Smooth muscle cell (in vitro differentiated cells): Measurements from ENCODE around the gene NCAPH2. TPM values are rescaled to one million over a fixed set of nuclear protein-coding genes. Genes with fewer than 3 reads are reported as not detected.

Experiments
- DNase-seq: peaks from one replicate; lab custom pipeline; 2025; ENCODE audit not compliant: unreplicated experiment; lab: John Stamatoyannopoulos, UW
- H2AFZ ChIP-seq: fragments of 200-600 bp; sonication (generic); 2 replicates; pipeline ENCODE4 v1.6.0; 2016; ENCODE audit warnings: antibody characterized with exemption, low read depth, mild to moderate bottlenecking
- H3F3A ChIP-seq: fragments of 200-600 bp; sonication (generic); 2 replicates; pipeline ENCODE4 v1.6.0; 2017; ENCODE audit warnings: antibody characterized with exemption, low read depth
- H3K27ac ChIP-seq: fragments of 200-600 bp; sonication (generic); 2 replicates; pipeline ENCODE4 v1.5.1; 2016; ENCODE audit warnings: low read depth, mild to moderate bottlenecking
- H3K27me3 ChIP-seq: fragments of 200-600 bp; sonication (generic); 2 replicates; pipeline ENCODE4 v1.6.1; 2016; ENCODE audit warnings: low read depth, mild to moderate bottlenecking
- H3K36me3 ChIP-seq: fragments of 200-600 bp; sonication (generic); 2 replicates; pipeline ENCODE4 v1.5.1; 2016; ENCODE audit warnings: low read depth
- H3K4me1 ChIP-seq: fragments of 200-600 bp; sonication (generic); 2 replicates; pipeline ENCODE4 v1.5.1; 2016; ENCODE audit warnings: low read depth
- H3K4me2 ChIP-seq: fragments of 200-600 bp; sonication (generic); 2 replicates; pipeline ENCODE4 v1.6.0; 2016; ENCODE audit warnings: mild to moderate bottlenecking
- H3K4me3 ChIP-seq: fragments of 200-600 bp; sonication (generic); 2 replicates; pipeline ENCODE4 v1.5.1; 2016; ENCODE audit warnings: mild to moderate bottlenecking
- H3K79me2 ChIP-seq: fragments of 200-600 bp; sonication (generic); 2 replicates; pipeline ENCODE4 v1.6.0; 2016; ENCODE audit warnings: low read depth, mild to moderate bottlenecking
- H3K9ac ChIP-seq: fragments of 200-600 bp; sonication (generic); 2 replicates; pipeline ENCODE4 v1.6.0; 2016; ENCODE audit warnings: low read depth
- H3K9me3 ChIP-seq: fragments of 200-600 bp; sonication (generic); replicated peaks from 2 replicates; pipeline ENCODE4 v1.5.1; 2016; ENCODE audit warnings: low read depth
- H4K20me1 ChIP-seq: fragments of 200-600 bp; sonication (generic); 2 replicates; pipeline ENCODE4 v1.6.0; 2016; ENCODE audit warnings: low read depth
- WGBS: methylation state at CpG from one replicate; pipeline ENCODE4 v1.1.7; 2016; ENCODE audit warnings: low lambda C conversion rate; 5-methylcytosine and 5-hydroxymethylcytosine counted together
- polyA plus RNA-seq: library from polyadenylated mRNA; unstranded; fragments of >200 nt; fragmentation: Nextera tagmentation; extraction: Ambion mirVana; gene quantifications from 2 replicates; pipeline ENCODE4 v1.2.1, GENCODE V29; 2016
- total RNA-seq: library from RNA; depleted of rRNA; stranded (reverse); fragments of >200 nt; gene quantifications from 2 replicates; pipeline ENCODE4 v1.2.3, GENCODE V29; 2014
- TF ChIP-seq, protein P1 (sequence below): fragments of 200-600 bp; sonication (generic); IDR thresholded peaks from 2 replicates; pipeline ENCODE4 v1.5.1; 2017; ENCODE audit warnings: borderline replicate concordance, mild to moderate bottlenecking, antibody characterized with exemption; ENCODE audit not compliant: insufficient read depth, poor library complexity, severe bottlenecking

The NCAPH2 gene
- total and polyA plus RNA-seq, 2 experiments from 2014 or later = 24.1 to 45.7 TPM

DNA sequence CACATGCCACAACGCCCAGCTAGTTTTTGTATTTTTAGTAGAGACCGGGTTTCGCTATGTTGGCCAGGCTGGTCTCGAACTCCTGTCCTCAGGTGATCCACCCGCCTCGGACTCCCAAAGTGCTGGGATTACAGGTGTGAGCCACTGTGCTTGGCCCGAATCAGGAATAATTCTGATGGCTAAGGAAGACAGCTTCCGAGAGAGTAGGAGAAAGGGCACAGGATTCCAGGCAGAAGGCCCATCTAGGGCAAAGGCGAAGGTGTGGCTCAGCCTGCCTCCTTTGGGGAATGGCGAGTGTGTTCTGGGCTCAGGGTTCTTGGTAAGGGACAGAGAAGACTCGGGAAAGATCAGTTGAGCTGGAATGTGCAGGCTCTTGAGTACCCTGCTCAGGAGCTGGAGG, 56.3 kb downstream of the NCAPH2 start:
- WGBS = 96% methylated on average over 11 of the region's 11 CpGs

DNA sequence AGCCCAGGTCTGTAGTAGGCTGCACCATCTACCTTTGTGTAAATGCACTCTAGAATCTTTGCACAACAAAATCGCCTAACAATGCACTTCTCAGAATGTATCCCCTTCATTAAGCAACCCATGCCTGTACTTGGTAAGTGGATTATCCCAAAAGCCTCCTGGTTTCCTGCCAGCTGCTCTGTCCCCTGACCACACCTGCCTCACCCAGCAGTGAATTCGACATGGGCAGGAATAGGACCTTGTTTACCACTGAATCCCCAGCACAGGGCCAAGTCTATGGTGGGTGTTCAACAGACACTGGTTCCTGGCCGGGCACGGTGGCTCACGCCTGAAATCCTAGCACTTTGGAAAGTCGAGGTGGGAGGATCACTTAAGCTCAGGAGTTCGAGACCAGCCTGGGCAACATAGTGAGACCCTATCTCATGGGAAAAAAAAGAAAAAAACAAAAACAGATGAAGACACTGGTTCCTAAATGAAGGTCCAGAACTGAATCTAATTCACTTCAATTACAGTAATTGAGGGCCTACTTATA, 59.8 kb downstream of the NCAPH2 start:
- 96% methylated on average over 7 of the region's 7 CpGs for WGBS
- H3K27ac ChIP-seq = no peak overlapping the region
- H3K4me3 ChIP-seq = no peak overlapping the region
- peaks cover 3% of the 10 kb centered on the region for H3K79me2 ChIP-seq
- H3K4me2 ChIP-seq = no peak overlapping the region
- DNase-seq = no peak
- H3F3A ChIP-seq = no peaks in the 10 kb centered on the region
- H3K4me1 ChIP-seq = no peaks in the 10 kb centered on the region
- H3K36me3 ChIP-seq = peaks cover 3% of the 10 kb centered on the region
- H4K20me1 ChIP-seq = no peaks in the 10 kb centered on the region
- H2AFZ ChIP-seq = no peak overlapping the region
- TF ChIP-seq, protein P1, sequence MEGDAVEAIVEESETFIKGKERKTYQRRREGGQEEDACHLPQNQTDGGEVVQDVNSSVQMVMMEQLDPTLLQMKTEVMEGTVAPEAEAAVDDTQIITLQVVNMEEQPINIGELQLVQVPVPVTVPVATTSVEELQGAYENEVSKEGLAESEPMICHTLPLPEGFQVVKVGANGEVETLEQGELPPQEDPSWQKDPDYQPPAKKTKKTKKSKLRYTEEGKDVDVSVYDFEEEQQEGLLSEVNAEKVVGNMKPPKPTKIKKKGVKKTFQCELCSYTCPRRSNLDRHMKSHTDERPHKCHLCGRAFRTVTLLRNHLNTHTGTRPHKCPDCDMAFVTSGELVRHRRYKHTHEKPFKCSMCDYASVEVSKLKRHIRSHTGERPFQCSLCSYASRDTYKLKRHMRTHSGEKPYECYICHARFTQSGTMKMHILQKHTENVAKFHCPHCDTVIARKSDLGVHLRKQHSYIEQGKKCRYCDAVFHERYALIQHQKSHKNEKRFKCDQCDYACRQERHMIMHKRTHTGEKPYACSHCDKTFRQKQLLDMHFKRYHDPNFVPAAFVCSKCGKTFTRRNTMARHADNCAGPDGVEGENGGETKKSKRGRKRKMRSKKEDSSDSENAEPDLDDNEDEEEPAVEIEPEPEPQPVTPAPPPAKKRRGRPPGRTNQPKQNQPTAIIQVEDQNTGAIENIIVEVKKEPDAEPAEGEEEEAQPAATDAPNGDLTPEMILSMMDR = no peak
- H3K9me3 ChIP-seq = no peaks in the 10 kb centered on the region
- no peak overlapping the region for H3K9ac ChIP-seq
- no peaks in the 10 kb centered on the region for H3K27me3 ChIP-seq

More for the DNA sequence above, 56.3 kb downstream of the NCAPH2 start:
- Histone ChIP-seq H3F3A (no peaks in the 10 kb centered on the region), H3K4me3 (no peak overlapping the region), H3K27me3 (no peaks in the 10 kb centered on the region), H3K27ac (no peak overlapping the region), H4K20me1 (no peaks in the 10 kb centered on the region), H3K79me2 (peaks cover 3% of the 10 kb centered on the region), H3K36me3 (peaks cover 3% of the 10 kb centered on the region), H3K9me3 (no peaks in the 10 kb centered on the region), H3K4me2 (no peak overlapping the region), H3K4me1 (no peaks in the 10 kb centered on the region), H2AFZ (no peak overlapping the region), H3K9ac (no peak overlapping the region)
- TF ChIP-seq, protein P1 = no peak
- no peak for DNase-seq

DNA sequence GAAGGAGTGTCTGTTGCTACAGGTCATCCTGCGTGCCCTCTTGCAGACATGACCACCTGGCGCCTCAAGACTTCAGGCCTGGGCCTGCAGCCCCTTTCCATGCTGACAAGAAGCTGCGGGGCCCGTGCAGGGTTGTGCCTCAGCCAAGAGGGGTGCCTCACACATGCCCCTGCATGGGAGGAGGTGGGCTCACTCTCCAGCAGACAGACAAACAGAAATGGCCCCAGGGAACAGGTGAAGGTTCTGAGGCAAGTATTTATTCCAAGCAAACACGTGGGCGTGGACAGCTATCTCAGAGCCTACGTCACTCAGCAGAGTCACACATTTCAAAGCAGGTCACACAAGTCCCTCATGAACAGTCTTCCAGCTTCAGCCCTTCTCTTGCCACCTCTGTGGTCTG, 60.6 kb downstream of the NCAPH2 start:
- no peak overlapping the region for H3K4me3 ChIP-seq
- 95% methylated on average over 7 of the region's 7 CpGs for WGBS
- no peaks in the 10 kb centered on the region for H3K79me2 ChIP-seq
- no peak overlapping the region for H2AFZ ChIP-seq
- H3K9me3 ChIP-seq = no peaks in the 10 kb centered on the region
- H3K4me1 ChIP-seq = no peaks in the 10 kb centered on the region
- no peak overlapping the region for H3K27ac ChIP-seq
- H3F3A ChIP-seq = no peaks in the 10 kb centered on the region
- TF ChIP-seq, protein P1 = no peak
- no peak overlapping the region for H3K4me2 ChIP-seq
- no peak overlapping the region for H3K9ac ChIP-seq
- no peaks in the 10 kb centered on the region for H4K20me1 ChIP-seq
- no peaks in the 10 kb centered on the region for H3K27me3 ChIP-seq
- no peak for DNase-seq
- H3K36me3 ChIP-seq = peaks cover 3% of the 10 kb centered on the region

DNA sequence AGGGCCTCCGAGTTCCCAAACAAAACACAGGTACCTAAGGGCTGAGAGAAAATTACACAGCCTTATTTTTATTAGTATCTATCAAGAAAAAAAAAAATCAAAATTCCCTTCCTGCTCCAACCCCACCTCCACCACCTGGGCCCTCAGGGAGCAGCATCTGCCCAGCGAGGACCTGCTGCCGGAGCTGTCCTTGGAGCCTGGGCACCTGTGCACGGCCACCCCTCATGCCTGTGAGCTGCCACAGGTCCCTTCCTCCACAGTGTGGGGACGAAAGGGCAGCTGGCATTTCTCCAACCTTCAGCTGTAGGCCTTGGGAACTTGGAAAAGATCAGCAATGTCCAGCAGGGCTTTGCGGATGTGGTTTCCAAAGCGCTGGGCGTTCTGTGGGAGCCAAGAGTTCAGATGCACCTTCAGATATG, 61.0 kb downstream of the NCAPH2 start:
- H3K9me3 ChIP-seq = no peaks in the 10 kb centered on the region
- H3K27me3 ChIP-seq = no peaks in the 10 kb centered on the region
- TF ChIP-seq, protein P1 = no peak
- no peak overlapping the region for H3K9ac ChIP-seq
- no peaks in the 10 kb centered on the region for H3K79me2 ChIP-seq
- 98% methylated on average over 8 of the region's 8 CpGs for WGBS
- H4K20me1 ChIP-seq = no peaks in the 10 kb centered on the region
- H2AFZ ChIP-seq = no peak overlapping the region
- no peak overlapping the region for H3K27ac ChIP-seq
- no peak overlapping the region for H3K4me2 ChIP-seq
- H3F3A ChIP-seq = no peaks in the 10 kb centered on the region
- no peak for DNase-seq
- no peak overlapping the region for H3K4me3 ChIP-seq
- no peaks in the 10 kb centered on the region for H3K4me1 ChIP-seq
- H3K36me3 ChIP-seq = peaks cover 3% of the 10 kb centered on the region
